ENCODE data around the gene PLXDC2.

PLXDC2 gene

GRCh38 chr10:20166096-20166675, 350.0 kb downstream of the PLXDC2 start:
- DNase-seq (ENCODE audit: extremely low spot score) = no peak
- TF ChIP-seq CTCF (IDR thresholded peaks at IDR 0.05; ENCODE audit: control extremely low read depth, extremely low read depth, low read depth, missing control alignments) = no peak
- POLR2A ChIA-PET = no interaction called here
- CTCF ChIA-PET = interaction anchor here (1.0 to 1.1 kb wide), 2 partner anchors 9 to 17 kb away, joined by 3 read pairs; no protein-coding TSS in a partner anchor

DNA sequence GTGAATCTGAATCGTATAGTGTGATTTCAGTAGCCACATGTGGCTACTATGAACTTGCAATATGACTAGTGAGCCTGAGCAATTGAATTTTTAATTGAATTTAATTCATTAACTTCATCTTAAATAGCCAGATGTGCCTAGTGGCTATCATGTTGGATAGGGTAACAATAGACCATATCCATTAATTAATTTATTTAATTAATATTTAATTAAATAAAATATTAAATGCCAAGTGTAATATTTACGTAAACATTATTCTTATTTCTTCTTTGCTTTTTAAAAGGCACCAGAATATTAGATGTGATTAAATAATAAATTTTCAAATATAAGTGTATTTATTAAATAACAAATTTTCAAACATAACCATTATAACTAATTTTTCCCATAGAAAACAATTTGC, 354.4 kb downstream of the PLXDC2 start:
- CTCF ChIA-PET = no interaction called here
- no peak for DNase-seq (ENCODE audit: extremely low spot score)
- no peak for TF ChIP-seq CTCF (IDR thresholded peaks at IDR 0.05; ENCODE audit: control extremely low read depth, extremely low read depth, low read depth, missing control alignments)
- POLR2A ChIA-PET = no interaction called here

GRCh38 chr10:20173046-20173445, 356.8 kb downstream of the PLXDC2 start:
- ChIA-PET POLR2A (no interaction called here), CTCF (no interaction called here)
- no peak for TF ChIP-seq CTCF (IDR thresholded peaks at IDR 0.05; ENCODE audit: control extremely low read depth, extremely low read depth, low read depth, missing control alignments)
- DNase-seq (ENCODE audit: extremely low spot score) = no peak

GRCh38 chr10:20175719-20176118, 359.5 kb downstream of the PLXDC2 start:
- TF ChIP-seq CTCF (IDR thresholded peaks at IDR 0.05; ENCODE audit: control extremely low read depth, extremely low read depth, low read depth, missing control alignments) = no peak
- CTCF ChIA-PET = no interaction called here
- POLR2A ChIA-PET = no interaction called here
- DNase-seq (ENCODE audit: extremely low spot score) = no peak

DNA sequence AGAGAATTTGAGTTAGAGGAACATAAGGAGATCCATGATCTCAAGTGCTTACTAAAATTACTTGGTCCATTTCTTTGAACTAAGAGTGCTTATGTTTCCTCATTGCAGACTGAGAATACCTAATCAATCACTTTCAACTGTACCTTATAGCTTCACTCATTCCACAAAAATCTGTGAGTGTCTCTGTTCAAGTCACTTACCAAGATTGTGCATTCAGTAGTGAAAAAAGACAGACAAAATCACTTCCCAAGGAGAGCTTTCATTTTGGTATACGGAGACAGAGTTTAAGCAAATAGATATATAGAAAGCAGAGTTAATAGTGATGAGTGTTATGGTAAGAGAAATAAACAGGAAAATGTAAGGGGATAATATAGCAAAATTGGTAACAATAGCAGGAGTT, 364.5 kb downstream of the PLXDC2 start:
- DNase-seq (ENCODE audit: extremely low spot score) = no peak
- CTCF ChIA-PET = interaction anchor here (1.7 to 2.1 kb wide), 3 partner anchors 20 to 54 kb away, joined by 4 to 5 read pairs (median 4); no protein-coding TSS in a partner anchor
- TF ChIP-seq CTCF (IDR thresholded peaks at IDR 0.05; ENCODE audit: control extremely low read depth, extremely low read depth, low read depth, missing control alignments) = no peak
- POLR2A ChIA-PET = no interaction called here

GRCh38 chr10:20181434-20181833, 365.2 kb downstream of the PLXDC2 start:
- CTCF ChIA-PET = interaction anchor here (1.7 kb wide), 2 partner anchors 34 to 53 kb away, joined by 4 read pairs; no protein-coding TSS in a partner anchor
- no peak for TF ChIP-seq CTCF (IDR thresholded peaks at IDR 0.05; ENCODE audit: control extremely low read depth, extremely low read depth, low read depth, missing control alignments)
- DNase-seq (ENCODE audit: extremely low spot score) = no peak
- POLR2A ChIA-PET = no interaction called here

All from GM10248 (cell line).